OCI-LY1 (cell line): ENCODE results near the gene NAV3.

Experiments
- H2AFZ ChIP-seq: fragments of 200-600 bp; sonication (generic), shearing (Covaris generic); 2 replicates; pipeline ENCODE4 v1.6.0; 2014; ENCODE audit warnings: antibody characterized with exemption, mild to moderate bottlenecking, low read length
- H3F3A ChIP-seq: fragments of 200-600 bp; sonication (generic), shearing (Covaris generic); 2 replicates; pipeline ENCODE4 v1.6.0; 2014; ENCODE audit warnings: mild to moderate bottlenecking, antibody characterized with exemption, low read length, moderate library complexity; ENCODE audit not compliant: insufficient read depth
- H3K27ac ChIP-seq: fragments of 200-600 bp; sonication (generic); 2 replicates; pipeline ENCODE4 v1.5.1; 2014; ENCODE audit warnings: low read length, mixed run types, mild to moderate bottlenecking, low read depth; ENCODE audit not compliant: poor library complexity, severe bottlenecking
- H3K27me3 ChIP-seq: fragments of 200-600 bp; sonication (generic); 2 replicates; pipeline ENCODE4 v1.6.0; 2014; ENCODE audit warnings: antibody characterized with exemption, mild to moderate bottlenecking, low read length, moderate library complexity; ENCODE audit not compliant: insufficient read depth
- H3K36me3 ChIP-seq: fragments of 200-600 bp; sonication (generic); 2 replicates; pipeline ENCODE4 v1.6.1; 2014; ENCODE audit warnings: mild to moderate bottlenecking, antibody characterized with exemption, low read length, moderate library complexity, mixed read lengths; ENCODE audit not compliant: insufficient read depth
- H3K4me1 ChIP-seq: fragments of 200-600 bp; sonication (generic); 2 replicates; pipeline ENCODE4 v1.5.1; 2014; ENCODE audit warnings: mild to moderate bottlenecking, low read length, moderate library complexity; ENCODE audit not compliant: insufficient read depth, severe bottlenecking
- H3K4me2 ChIP-seq: fragments of 200-600 bp; sonication (generic), shearing (Covaris generic); 2 replicates; pipeline ENCODE4 v1.6.1; 2014; ENCODE audit warnings: low read length
- H3K4me3 ChIP-seq: fragments of 200-600 bp; sonication (generic); 2 replicates; pipeline ENCODE4 v1.5.1; 2014; ENCODE audit warnings: low read length, low read depth, mild to moderate bottlenecking, mixed read lengths; ENCODE audit not compliant: poor library complexity, severe bottlenecking
- H3K79me2 ChIP-seq: fragments of 200-600 bp; shearing (Covaris generic); 2 replicates; pipeline ENCODE4 v1.6.1; 2016; ENCODE audit warnings: mixed run types, low read length, mixed read lengths; ENCODE audit not compliant: insufficient read depth
- H3K9ac ChIP-seq: fragments of 200-600 bp; sonication (generic), shearing (Covaris generic); 2 replicates; pipeline ENCODE4 v1.6.1; 2014; ENCODE audit warnings: mild to moderate bottlenecking, low read length, mixed read lengths
- H3K9me2 ChIP-seq: fragments of 200-600 bp; sonication (generic), shearing (Covaris generic); 2 replicates; pipeline ENCODE4 v1.6.1; 2014; ENCODE audit warnings: low read depth, mild to moderate bottlenecking, low read length, mixed read lengths
- H3K9me3 ChIP-seq: fragments of 200-600 bp; shearing (Covaris generic); 2 replicates; pipeline ENCODE4 v1.6.1; 2014; ENCODE audit warnings: low read length, mixed read lengths
- H4K20me1 ChIP-seq: fragments of 200-600 bp; sonication (generic), shearing (Covaris generic); 2 replicates; pipeline ENCODE4 v1.6.0; 2016; ENCODE audit warnings: mild to moderate bottlenecking, low read length; ENCODE audit not compliant: insufficient read depth
- EZH2 ChIP-seq: fragments of 200-600 bp; sonication (generic), shearing (Covaris generic); IDR thresholded peaks from 2 replicates; pipeline ENCODE4 v1.8.0; 2017; ENCODE audit warnings: borderline replicate concordance, mixed run types, mild to moderate bottlenecking, antibody characterized with exemption, low read length, moderate library complexity, mixed read lengths
- TF ChIP-seq, protein P1 (sequence below): fragments of 200-600 bp; sonication (generic), shearing (Covaris generic); IDR thresholded peaks from 2 replicates; pipeline ENCODE4 v1.5.1; 2017; ENCODE audit warnings: mild to moderate bottlenecking, antibody characterized with exemption, low read length, moderate library complexity, mixed read lengths

NAV3 gene

DNA sequence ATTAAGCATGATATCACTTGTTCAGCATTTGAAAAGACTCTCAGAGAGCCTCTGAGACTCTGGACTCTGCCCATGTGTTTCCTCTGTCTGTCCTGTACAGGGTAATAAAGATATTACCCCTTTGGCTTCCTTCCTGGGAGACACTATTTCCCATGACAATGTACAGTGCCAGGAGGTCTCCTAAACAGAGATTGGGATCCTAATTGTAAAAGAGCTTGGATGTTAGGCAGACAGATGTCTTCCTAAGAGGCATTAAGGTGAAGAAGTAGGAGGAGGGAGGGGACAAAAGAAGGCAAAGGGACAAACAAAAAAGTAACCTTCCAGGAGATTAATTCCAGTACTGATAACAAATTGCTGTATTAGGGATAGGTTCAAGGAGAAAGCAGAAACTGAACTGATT is 45.5 kb upstream of the NAV3 start:
- TF ChIP-seq, protein P1, sequence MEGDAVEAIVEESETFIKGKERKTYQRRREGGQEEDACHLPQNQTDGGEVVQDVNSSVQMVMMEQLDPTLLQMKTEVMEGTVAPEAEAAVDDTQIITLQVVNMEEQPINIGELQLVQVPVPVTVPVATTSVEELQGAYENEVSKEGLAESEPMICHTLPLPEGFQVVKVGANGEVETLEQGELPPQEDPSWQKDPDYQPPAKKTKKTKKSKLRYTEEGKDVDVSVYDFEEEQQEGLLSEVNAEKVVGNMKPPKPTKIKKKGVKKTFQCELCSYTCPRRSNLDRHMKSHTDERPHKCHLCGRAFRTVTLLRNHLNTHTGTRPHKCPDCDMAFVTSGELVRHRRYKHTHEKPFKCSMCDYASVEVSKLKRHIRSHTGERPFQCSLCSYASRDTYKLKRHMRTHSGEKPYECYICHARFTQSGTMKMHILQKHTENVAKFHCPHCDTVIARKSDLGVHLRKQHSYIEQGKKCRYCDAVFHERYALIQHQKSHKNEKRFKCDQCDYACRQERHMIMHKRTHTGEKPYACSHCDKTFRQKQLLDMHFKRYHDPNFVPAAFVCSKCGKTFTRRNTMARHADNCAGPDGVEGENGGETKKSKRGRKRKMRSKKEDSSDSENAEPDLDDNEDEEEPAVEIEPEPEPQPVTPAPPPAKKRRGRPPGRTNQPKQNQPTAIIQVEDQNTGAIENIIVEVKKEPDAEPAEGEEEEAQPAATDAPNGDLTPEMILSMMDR: no peak
- TF ChIP-seq EZH2: no peak
- Histone ChIP-seq H3K4me3 (no peak overlapping the region), H2AFZ (no peak overlapping the region), H3K36me3 (no peaks in the 10 kb centered on the region; the same call in 1 of the 2 replicates), H3K4me1 (no peaks in the 10 kb centered on the region), H3K9me3 (peaks cover 3% of the 10 kb centered on the region; the same call in 1 of the 2 replicates), H4K20me1 (no peaks in the 10 kb centered on the region), H3K79me2 (no peaks in the 10 kb centered on the region), H3F3A (no peaks in the 10 kb centered on the region), H3K27me3 (no peaks in the 10 kb centered on the region), H3K4me2 (no peak overlapping the region), H3K9me2 (no peaks in the 10 kb centered on the region), H3K9ac (no peak overlapping the region), H3K27ac (no peak overlapping the region)

DNA sequence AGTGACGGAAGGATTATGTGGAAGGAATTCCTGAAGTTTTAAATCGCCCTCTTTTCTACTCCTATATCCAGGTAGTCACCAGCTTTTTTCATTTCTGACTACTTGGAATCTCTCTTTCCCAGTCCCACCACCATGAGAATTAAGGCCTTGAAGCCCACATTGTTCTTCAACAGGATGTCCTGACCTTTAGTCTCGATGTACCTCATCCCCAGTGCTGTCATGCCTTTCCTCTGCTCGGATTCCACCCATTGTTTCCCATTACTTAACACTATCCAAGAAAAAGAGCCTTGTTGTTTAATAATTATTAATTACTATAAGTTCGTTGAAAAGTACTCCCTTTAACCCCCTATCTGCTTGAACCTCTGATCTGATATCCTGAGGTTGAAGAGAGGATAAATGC is 44.0 kb upstream of the NAV3 start:
- no peak overlapping the region for H3K4me2 ChIP-seq
- H3K79me2 ChIP-seq: no peaks in the 10 kb centered on the region
- H3K27me3 ChIP-seq: no peaks in the 10 kb centered on the region
- H3K4me1 ChIP-seq: no peaks in the 10 kb centered on the region
- no peak overlapping the region for H3K27ac ChIP-seq
- H3K36me3 ChIP-seq: no peaks in the 10 kb centered on the region; the same call in 1 of the 2 replicates
- TF ChIP-seq EZH2: no peak
- TF ChIP-seq, protein P1: no peak
- H3K9me3 ChIP-seq: peaks cover 3% of the 10 kb centered on the region; the same call in 1 of the 2 replicates
- no peak overlapping the region for H3K4me3 ChIP-seq
- no peak overlapping the region for H2AFZ ChIP-seq
- H3K9ac ChIP-seq: no peak overlapping the region
- H3F3A ChIP-seq: no peaks in the 10 kb centered on the region
- H3K9me2 ChIP-seq: no peaks in the 10 kb centered on the region
- H4K20me1 ChIP-seq: no peaks in the 10 kb centered on the region

DNA sequence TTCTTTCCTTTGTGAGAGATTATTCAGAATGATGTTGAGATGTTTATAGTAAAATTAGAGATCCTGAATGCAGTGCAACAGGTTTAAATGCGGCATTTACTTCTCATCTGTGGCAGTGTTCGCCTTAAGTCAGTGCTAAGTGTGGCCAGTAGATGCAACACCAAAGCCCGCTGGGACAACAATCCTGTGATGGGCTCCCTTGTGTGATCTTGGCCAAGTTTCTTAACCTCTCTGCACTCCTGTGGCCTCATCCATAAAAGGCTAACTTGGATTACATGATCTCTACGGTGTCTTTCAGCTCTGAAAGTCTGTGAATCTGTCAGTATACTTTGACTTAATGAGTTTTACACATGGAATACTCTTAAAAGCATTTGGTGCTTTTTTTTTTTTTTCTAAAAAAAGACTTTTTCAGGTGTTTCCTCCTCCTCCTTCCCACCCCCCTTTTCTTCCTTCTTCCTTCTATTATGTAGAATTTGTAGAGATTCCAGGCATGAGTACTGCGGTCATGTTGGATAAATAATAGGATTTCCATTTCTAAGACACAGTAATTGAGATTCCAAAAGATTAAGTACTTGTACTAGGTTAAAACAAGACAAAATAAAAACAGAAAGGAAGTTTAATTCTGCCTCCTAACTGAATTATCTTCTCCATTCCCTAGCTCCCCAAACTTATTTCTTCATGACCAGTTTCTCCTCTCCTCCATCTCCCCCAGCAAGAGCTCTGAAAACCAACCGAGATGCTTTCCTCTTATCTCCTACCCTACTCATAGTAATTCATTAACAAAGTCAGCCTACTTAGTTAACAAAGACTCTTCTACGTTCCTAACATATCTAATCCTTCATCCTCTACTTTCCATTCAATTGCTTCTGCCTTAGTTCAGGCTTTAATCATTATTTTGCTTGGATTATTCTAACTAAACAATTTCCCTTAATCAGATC is 42.2 kb upstream of the NAV3 start:
- Histone ChIP-seq H3K9me3 (peaks cover 3% of the 10 kb centered on the region; the same call in 1 of the 2 replicates), H3K9me2 (no peaks in the 10 kb centered on the region), H3K9ac (no peak overlapping the region), H3K79me2 (no peaks in the 10 kb centered on the region), H4K20me1 (no peaks in the 10 kb centered on the region), H3K27me3 (no peaks in the 10 kb centered on the region), H3K4me3 (no peak overlapping the region), H3K27ac (no peak overlapping the region), H3K36me3 (no peaks in the 10 kb centered on the region; the same call in 1 of the 2 replicates), H2AFZ (no peak overlapping the region), H3K4me1 (no peaks in the 10 kb centered on the region), H3K4me2 (no peak overlapping the region), H3F3A (no peaks in the 10 kb centered on the region)
- TF ChIP-seq, protein P1: no peak
- TF ChIP-seq EZH2: no peak
